IMR-90 (cell line): ENCODE data around the gene SCCPDH. TPM values are rescaled to one million over a fixed set of nuclear protein-coding genes. Genes with fewer than 3 reads are reported as not detected.
A peak's percentile ranks its signal among the peaks of the same experiment; 100 is the strongest.

Experiments used
- ATAC-seq: fragments of 200-7000 bp; cut with Tn5 transposase; 2 replicates; pipeline ENCODE4 v1.9.1; 2020; ENCODE audit warnings: low read depth, mild to moderate bottlenecking, moderate library complexity
- BruUV-seq: library from RNA; stranded (reverse); fragments of 400-500 nt; replicated peaks from 2 replicates; lab custom pipeline; 2021; lab: Mats Ljungman, UMichigan
- CTCF ChIA-PET: fragments of 300-600 bp; formaldehyde crosslinking; extraction: SDS; loops from one replicate; lab custom pipeline; 2021; ENCODE audit warnings: antibody characterized with exemption; lab: Yijun Ruan, JAX
- POLR2A ChIA-PET: fragments of 300-600 bp; sonication (Branson Sonifier 250); formaldehyde crosslinking; loops from one replicate; lab custom pipeline; 2022; ENCODE audit warnings: antibody characterized with exemption; ENCODE audit not compliant: unreplicated experiment; lab: Charles Lee
- DNase-seq: peaks from one replicate; pipeline ENCODE4 v3.0.0; 2013
- H2AFZ ChIP-seq: replicated peaks from 2 replicates; pipeline ENCODE3; 2013; ENCODE audit warnings: low read length, mild to moderate bottlenecking; ENCODE audit not compliant: poor library complexity
- H2AK5ac ChIP-seq: 2 replicates; pipeline ENCODE4 v1.6.1; 2013; ENCODE audit warnings: low read depth, low read length, inconsistent platforms
- H2AK9ac ChIP-seq: replicated peaks from 2 replicates; pipeline ENCODE3; 2013; ENCODE audit warnings: mild to moderate bottlenecking, low read depth, low read length, moderate library complexity; ENCODE audit not compliant: poor library complexity
- H2BK120ac ChIP-seq: 2 replicates; pipeline ENCODE4 v1.6.1; 2013; ENCODE audit warnings: low read depth, low read length, inconsistent platforms
- H2BK15ac ChIP-seq: 3 replicates; pipeline ENCODE4 v1.6.1; 2013; ENCODE audit warnings: low read depth, low read length, inconsistent platforms
- H2BK20ac ChIP-seq: 2 replicates; pipeline ENCODE4 v1.6.1; 2013; ENCODE audit warnings: low read depth, mild to moderate bottlenecking, inconsistent platforms, low read length, moderate library complexity
- H2BK5ac ChIP-seq: 2 replicates; pipeline ENCODE4 v1.6.1; 2013; ENCODE audit warnings: mild to moderate bottlenecking, low read depth, low read length, inconsistent platforms; ENCODE audit not compliant: poor library complexity, severe bottlenecking
- H3K14ac ChIP-seq: replicated peaks from 2 replicates; pipeline ENCODE4 v1.6.1; 2013; ENCODE audit warnings: low read depth, low read length, inconsistent platforms
- H3K18ac ChIP-seq: 2 replicates; pipeline ENCODE4 v1.6.1; 2013; ENCODE audit warnings: low read depth, low read length, control low read depth
- H3K23ac ChIP-seq: 2 replicates; pipeline ENCODE4 v1.6.1; 2013; ENCODE audit warnings: low read depth, low read length, inconsistent platforms
- H3K27ac ChIP-seq: 2 replicates; pipeline ENCODE4 v1.5.1; 2013; ENCODE audit warnings: mild to moderate bottlenecking, control low read depth, low read length; ENCODE audit not compliant: insufficient read depth
- H3K27me3 ChIP-seq: 2 replicates; pipeline ENCODE4 v1.6.1; 2013; ENCODE audit warnings: low read length; ENCODE audit not compliant: control insufficient read depth, insufficient read depth
- H3K36me3 ChIP-seq: 2 replicates; pipeline ENCODE4 v1.6.1; 2013; ENCODE audit warnings: low read length, mixed read lengths; ENCODE audit not compliant: control insufficient read depth, insufficient read depth
- H3K4ac ChIP-seq: 2 replicates; pipeline ENCODE4 v1.6.1; 2013; ENCODE audit warnings: low read depth, low read length, inconsistent platforms
- H3K4me1 ChIP-seq: 2 replicates; pipeline ENCODE4 v1.6.1; 2013; ENCODE audit warnings: low read length, mixed read lengths; ENCODE audit not compliant: control insufficient read depth, insufficient read depth
- H3K4me2 ChIP-seq: 2 replicates; pipeline ENCODE4 v1.6.1; 2013; ENCODE audit warnings: low read depth, mild to moderate bottlenecking, control low read depth, low read length, moderate library complexity
- H3K4me3 ChIP-seq: 2 replicates; pipeline ENCODE4 v1.5.1; 2013; ENCODE audit warnings: low read depth, mild to moderate bottlenecking, control low read depth, low read length, moderate library complexity; ENCODE audit not compliant: insufficient read depth
- H3K56ac ChIP-seq: 2 replicates; pipeline ENCODE4 v1.6.1; 2013; ENCODE audit warnings: low read length, inconsistent platforms; ENCODE audit not compliant: insufficient read depth; ENCODE audit errors: extremely low read depth
- H3K79me1 ChIP-seq, 2 experiments: 2 replicates each; pipeline ENCODE4 v1.6.1; 2013; ENCODE audit warnings: low read length in 2 of 2, inconsistent platforms in 1 of 2, low read depth in 1 of 2
- H3K9ac ChIP-seq: 2 replicates; pipeline ENCODE4 v1.6.1; 2013; ENCODE audit warnings: low read depth, low read length, control low read depth
- H3K9me1 ChIP-seq: 2 replicates; pipeline ENCODE4 v1.6.1; 2013; ENCODE audit warnings: low read length, inconsistent platforms; ENCODE audit not compliant: insufficient read depth
- H3K9me3 ChIP-seq: 2 replicates; pipeline ENCODE4 v1.6.1; 2013; ENCODE audit warnings: low read length; ENCODE audit not compliant: control insufficient read depth, insufficient read depth
- H4K20me1 ChIP-seq: 2 replicates; pipeline ENCODE4 v1.6.1; 2013; ENCODE audit warnings: low read length, inconsistent platforms; ENCODE audit not compliant: insufficient read depth
- H4K5ac ChIP-seq: 2 replicates; pipeline ENCODE4 v1.6.1; 2013; ENCODE audit warnings: mild to moderate bottlenecking, low read depth, low read length, control low read depth
- H4K8ac ChIP-seq, 2 experiments: 2 replicates each; pipeline ENCODE4 v1.6.1; 2013; ENCODE audit warnings: low read depth in 2 of 2, low read length in 2 of 2, control low read depth in 1 of 2, inconsistent platforms in 1 of 2
- H4K91ac ChIP-seq: 2 replicates; pipeline ENCODE4 v1.6.1; 2013; ENCODE audit warnings: low read depth, low read length, inconsistent platforms; ENCODE audit not compliant: insufficient read depth
- BHLHE40 ChIP-seq: fragments of 150-350 bp; IDR thresholded peaks from 2 replicates; pipeline ENCODE4 v1.6.1; 2016; ENCODE audit warnings: mild to moderate bottlenecking, low read depth, low read length
- NFE2L2 ChIP-seq: fragments of 150-350 bp; IDR thresholded peaks from 2 replicates; pipeline ENCODE4 v1.6.1; 2016; ENCODE audit warnings: low read depth, mild to moderate bottlenecking, low read length
- RFX5 ChIP-seq: IDR thresholded peaks from 2 replicates; pipeline ENCODE4 v1.8.0; 2012; ENCODE audit warnings: low read depth, mild to moderate bottlenecking, low read length, moderate library complexity
- WGBS, 2 experiments: methylation state at CpG; one replicate each; pipeline versions ENCODE4 v1.1.5 to v1.1.7; 2013; ENCODE audit warnings: missing lambda C conversion rate in 2 of 2; ENCODE audit not compliant: insufficient read length in 1 of 2; ENCODE audit errors: extremely low coverage in 2 of 2; 5-methylcytosine and 5-hydroxymethylcytosine counted together
- dilution Hi-C: fragments of 300-500 bp; cut with HindIII; formaldehyde crosslinking; loops from one replicate; pipeline ENCODE4 v1.14.3; 2018; ENCODE audit warnings: low sequenced_read_pairs; ENCODE audit not compliant: unreplicated experiment
- in situ Hi-C: fragments of 300-500 bp; cut with MboI; formaldehyde crosslinking; loops from 3 replicates; pipeline ENCODE4 v1.14.3; 2019; ENCODE audit warnings: low sequenced_read_pairs, inconsistent platforms, mixed read lengths
- intact Hi-C: fragments of 100-400 bp; cut with micrococcal nuclease; formaldehyde crosslinking; loops from 2 replicates; pipeline ENCODE4 v1.10.0; 2022
- polyA plus RNA-seq, 3 experiments: library from polyadenylated mRNA; depleted of rRNA; stranded (reverse); fragments of >200 nt; gene quantifications; 2 replicates each; pipeline ENCODE4 v1.2.3, GENCODE V29; 2012; ENCODE audit warnings: low replicate concordance in 1 of 3
- total RNA-seq: library from RNA; depleted of rRNA; stranded (reverse); fragments of >200 nt; gene quantifications from 2 replicates; pipeline ENCODE4 v1.2.3, GENCODE V29; 2012
- TF ChIP-seq, protein P1 (sequence below): fragments of 150-350 bp; IDR thresholded peaks from 2 replicates; pipeline ENCODE4 v1.6.1; 2016; ENCODE audit warnings: low read depth, mild to moderate bottlenecking, low read length, moderate library complexity, borderline replicate concordance

SCCPDH gene
- total and polyA plus RNA-seq, 2 of the 4 experiments (the other 2 are of a cell fraction), result 26.9 to 37.8 TPM

DNA sequence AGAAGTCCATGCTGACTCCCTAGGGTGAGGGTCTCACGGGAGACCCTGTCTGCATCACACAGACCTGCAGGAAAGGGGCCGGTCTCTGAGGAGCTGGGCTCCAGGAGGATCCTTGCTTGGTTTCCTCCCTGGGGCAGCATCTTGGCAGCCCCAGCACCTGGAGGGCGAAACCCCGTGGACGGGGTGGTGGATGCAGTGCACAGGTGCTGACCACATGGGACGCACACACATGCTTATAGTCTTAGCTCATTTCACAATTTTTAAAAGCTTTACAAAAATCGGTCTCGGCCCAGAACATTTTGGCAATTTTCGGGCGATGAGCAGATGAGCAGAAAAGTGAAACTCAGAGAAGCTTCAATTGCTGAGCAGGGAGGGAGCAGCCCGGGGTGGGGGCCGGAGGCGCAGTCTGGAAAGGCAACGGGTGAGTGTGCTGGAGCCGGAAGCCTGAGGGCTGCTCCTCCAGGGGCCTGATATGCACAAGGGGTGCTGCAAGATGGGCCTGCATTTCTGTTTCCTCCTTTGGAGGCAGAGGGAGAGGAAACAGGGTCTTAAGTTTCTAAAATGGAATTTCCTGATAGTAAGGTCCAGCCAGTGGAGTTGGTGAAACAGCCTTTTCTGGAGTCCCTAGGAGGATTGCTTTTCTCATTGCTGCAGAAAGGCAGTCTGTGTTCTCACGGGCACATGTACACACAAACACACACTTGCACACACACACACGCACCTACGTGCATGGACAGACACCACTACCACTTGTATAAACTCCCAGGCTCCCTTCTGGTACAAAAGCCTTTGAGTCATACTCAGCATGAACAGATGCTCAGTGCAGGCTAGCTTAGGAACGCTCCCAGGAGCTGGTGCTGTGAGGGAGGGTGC, 60.6 kb downstream of the SCCPDH start (continued):
- TF ChIP-seq, protein P1, sequence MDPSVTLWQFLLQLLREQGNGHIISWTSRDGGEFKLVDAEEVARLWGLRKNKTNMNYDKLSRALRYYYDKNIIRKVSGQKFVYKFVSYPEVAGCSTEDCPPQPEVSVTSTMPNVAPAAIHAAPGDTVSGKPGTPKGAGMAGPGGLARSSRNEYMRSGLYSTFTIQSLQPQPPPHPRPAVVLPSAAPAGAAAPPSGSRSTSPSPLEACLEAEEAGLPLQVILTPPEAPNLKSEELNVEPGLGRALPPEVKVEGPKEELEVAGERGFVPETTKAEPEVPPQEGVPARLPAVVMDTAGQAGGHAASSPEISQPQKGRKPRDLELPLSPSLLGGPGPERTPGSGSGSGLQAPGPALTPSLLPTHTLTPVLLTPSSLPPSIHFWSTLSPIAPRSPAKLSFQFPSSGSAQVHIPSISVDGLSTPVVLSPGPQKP, result no peak

DNA sequence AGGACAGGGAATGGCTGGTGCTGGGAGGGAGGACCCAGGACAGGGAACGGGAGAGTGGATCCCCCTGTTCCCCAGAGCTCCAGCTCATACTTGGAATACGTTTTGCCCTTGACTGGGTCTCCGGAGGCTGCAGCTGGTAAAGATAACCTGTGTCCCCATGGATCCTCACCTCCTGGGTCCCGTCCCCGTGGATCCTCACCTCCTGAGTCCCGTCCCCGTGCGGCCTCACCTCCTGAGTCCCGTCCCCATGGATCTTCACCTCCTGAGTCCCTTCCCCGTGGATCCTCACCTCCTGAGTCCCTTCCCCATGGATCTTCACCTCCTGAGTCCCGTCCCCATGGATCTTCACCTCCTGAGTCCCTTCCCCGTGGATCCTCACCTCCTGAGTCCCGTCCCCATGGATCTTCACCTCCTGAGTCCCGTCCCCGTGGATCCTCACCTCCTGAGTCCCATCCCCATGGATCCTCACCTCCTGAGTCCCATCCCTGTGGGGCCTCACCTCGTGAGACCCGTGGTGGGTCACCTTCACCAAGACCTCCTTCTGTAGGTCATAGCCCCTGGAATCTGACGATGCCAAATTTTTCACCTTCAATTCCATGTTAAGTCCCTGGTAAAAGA, 61.4 kb downstream of the SCCPDH start:
- CTCF ChIA-PET, result no interaction called here
- H3K27ac ChIP-seq, result no peak overlapping the region
- in situ Hi-C loops, result no loop called here

More for the DNA sequence above, 61.4 kb downstream of the SCCPDH start:
- H3K4me2 ChIP-seq, result no peak overlapping the region
- H3K9me1 ChIP-seq, result no peaks in the 10 kb centered on the region
- no peak overlapping the region for H3K23ac ChIP-seq
- peak overlapping the region; percentile 30 for H2AK9ac ChIP-seq
- no peak overlapping the region for H3K14ac ChIP-seq
- intact Hi-C loops (no loop called here), dilution Hi-C loops (no loop called here)
- H3K56ac ChIP-seq, result no peak overlapping the region
- BruUV-seq, result no TSS peak
- no peak overlapping the region for H3K4ac ChIP-seq
- H3K18ac ChIP-seq, result no peak overlapping the region
- DNase-seq (peak; percentile 31), ATAC-seq (no peak)
- no peak overlapping the region for H2BK15ac ChIP-seq
- POLR2A ChIA-PET, result no interaction called here
- no peak overlapping the region for H2BK120ac ChIP-seq
- H2AFZ ChIP-seq, result peak overlapping the region; percentile 40
- H2AK5ac ChIP-seq, result no peak overlapping the region
- peaks cover 5% of the 10 kb centered on the region; the same call in 1 of the 2 replicates for H3K9me3 ChIP-seq
- peaks cover 2% of the 10 kb centered on the region; the same call in 1 of the 2 replicates for H3K36me3 ChIP-seq
- peaks cover 8% of the 10 kb centered on the region; the same call in 1 of the 2 replicates for H3K4me1 ChIP-seq
- H3K9ac ChIP-seq, result no peak overlapping the region
- H4K20me1 ChIP-seq, result no peaks in the 10 kb centered on the region
- 85% methylated on average over 14 of the region's 18 CpGs; no CpG with 5 or more reads in 1 of the 2 experiments for WGBS, 2 experiments
- H3K79me1 ChIP-seq, result no peaks in the 10 kb centered on the region
- TF ChIP-seq, protein P1, result peak; percentile 1; the same call in 1 of the 2 replicates
- TF ChIP-seq NFE2L2 (no peak), RFX5 (no peak), BHLHE40 (no peak)
- H4K8ac ChIP-seq, result no peak overlapping the region
- no peaks in the 10 kb centered on the region for H3K27me3 ChIP-seq
- H4K91ac ChIP-seq, result no peak overlapping the region
- H2BK20ac ChIP-seq, result no peak overlapping the region
- no peak overlapping the region for H4K5ac ChIP-seq
- no peak overlapping the region for H2BK5ac ChIP-seq
- H3K4me3 ChIP-seq, result no peak overlapping the region
